Colonic mucosa (tissue), 4 donors: ENCODE data around the gene NNT. TPM values are rescaled to one million over a fixed set of nuclear protein-coding genes. Genes with fewer than 3 reads are reported as not detected.

Source experiments
- DNase-seq: peaks from one replicate; pipeline ENCODE4 v3.0.0-alpha.2; 2020
- H3K27ac ChIP-seq: fragments of 200-600 bp; one replicate; pipeline ENCODE4 v1.8.0; 2021
- H3K27me3 ChIP-seq: fragments of 200-600 bp; one replicate; pipeline ENCODE4 v1.8.0; 2021
- H3K36me3 ChIP-seq: fragments of 200-600 bp; one replicate; pipeline ENCODE4 v1.8.0; 2021
- H3K4me1 ChIP-seq: fragments of 200-600 bp; one replicate; pipeline ENCODE4 v1.8.0; 2021; ENCODE audit warnings: mild to moderate bottlenecking
- H3K4me3 ChIP-seq: fragments of 200-600 bp; one replicate; pipeline ENCODE4 v1.8.0; 2021
- H3K9ac ChIP-seq, 2 donors: one replicate each; pipeline ENCODE4 v1.7.0; 2013; ENCODE audit warnings: control low read depth in 2 of 2, low read depth in 2 of 2, low read length in 2 of 2
- H3K9me3 ChIP-seq: fragments of 200-600 bp; one replicate; pipeline ENCODE4 v1.8.0; 2021
- CTCF ChIP-seq: fragments of 200-600 bp; IDR thresholded peaks from one replicate; pipeline ENCODE4 v1.8.0; 2022; ENCODE audit warnings: antibody characterized with exemption, mild to moderate bottlenecking
- intact Hi-C: fragments of 100-400 bp; cut with DNase I; formaldehyde crosslinking; loops from one replicate; pipeline ENCODE4 v1.14.1; 2022
- total RNA-seq, 2 donors: library from RNA; stranded (reverse); fragmentation: NEBNext Ultra II Directional in 1 of 2; extraction: Animal tissue kit (Norgen Biotek cat#: 25700) in 1 of 2; gene quantifications; one replicate each; pipeline ENCODE4 v1.2.1, GENCODE V29; 2021
- donor health status: healthy.
- donor health status: DM: no; HTN: no; CAD: no.
- donor health status: DM: no; HTN: no; CAD: no.

NNT gene
- total RNA-seq, 2 donors from 2014 or later: 81.3 to 148 TPM

DNA sequence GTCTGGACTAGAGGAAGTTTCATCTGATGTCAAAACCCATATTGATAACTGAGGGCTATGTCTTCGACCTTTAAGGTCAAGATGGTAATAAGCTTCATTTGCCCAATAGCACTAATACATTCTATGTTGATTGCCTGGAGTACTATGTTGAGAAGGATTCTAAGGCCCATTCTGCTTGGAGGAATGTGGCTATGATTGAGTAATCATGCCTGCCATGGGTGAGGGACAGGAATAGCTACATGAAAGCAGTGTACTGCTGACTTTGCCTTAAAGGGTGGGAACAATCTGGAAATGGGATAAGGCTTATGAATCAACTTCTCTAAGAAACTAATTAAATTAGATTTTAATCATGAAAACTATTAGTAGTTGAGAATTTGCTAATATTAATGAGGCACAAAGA is 13.6 kb downstream of the NNT start:
- Histone ChIP-seq H3K9ac (no peak overlapping the region), H3K27ac (no peak overlapping the region), H3K27me3 (no peaks in the 10 kb centered on the region), H3K36me3 (peaks cover 9% of the 10 kb centered on the region), H3K4me3 (no peak overlapping the region), H3K4me1 (no peaks in the 10 kb centered on the region), H3K9me3 (no peaks in the 10 kb centered on the region)
- intact Hi-C loops: no loop called here
- DNase-seq: no peak
- no peak for TF ChIP-seq CTCF

GRCh38 chr5:43619380-43619779 is 16.4 kb downstream of the NNT start:
- TF ChIP-seq CTCF: no peak
- H3K27ac ChIP-seq: no peak overlapping the region

DNA sequence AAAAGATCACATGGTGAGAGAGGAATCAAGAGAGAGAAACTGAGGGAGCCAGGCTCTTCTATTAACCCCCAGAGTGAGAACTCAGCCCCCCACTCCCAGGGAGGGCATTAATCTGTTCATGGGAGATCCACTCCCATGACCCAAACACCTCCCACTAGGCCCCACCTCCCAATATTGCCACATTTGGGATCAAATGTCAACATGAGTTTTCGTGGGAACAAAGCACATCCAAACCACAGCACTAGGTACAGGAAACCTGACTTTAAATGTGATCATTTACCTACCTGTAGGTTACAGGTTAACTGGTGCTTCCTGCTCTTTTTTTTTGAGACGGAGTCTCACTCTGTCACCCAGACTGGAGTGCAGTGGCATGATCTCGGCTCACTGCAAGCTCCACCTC is 16.9 kb downstream of the NNT start:
- H3K4me1 ChIP-seq: no peaks in the 10 kb centered on the region
- intact Hi-C loops: no loop called here
- no peak overlapping the region for H3K4me3 ChIP-seq
- no peak for DNase-seq
- H3K27ac ChIP-seq: no peak overlapping the region
- H3K36me3 ChIP-seq: peaks cover 4% of the 10 kb centered on the region
- no peaks in the 10 kb centered on the region for H3K27me3 ChIP-seq
- no peak overlapping the region for H3K9ac ChIP-seq
- TF ChIP-seq CTCF: no peak
- H3K9me3 ChIP-seq: no peaks in the 10 kb centered on the region

More at GRCh38 chr5:43619380-43619779, 16.4 kb downstream of the NNT start:
- no peak for DNase-seq
- Histone ChIP-seq H3K9me3 (no peaks in the 10 kb centered on the region), H3K27me3 (no peaks in the 10 kb centered on the region), H3K36me3 (peaks cover 6% of the 10 kb centered on the region), H3K4me1 (no peaks in the 10 kb centered on the region), H3K9ac (no peak overlapping the region), H3K4me3 (no peak overlapping the region)
- intact Hi-C loops: no loop called here

DNA sequence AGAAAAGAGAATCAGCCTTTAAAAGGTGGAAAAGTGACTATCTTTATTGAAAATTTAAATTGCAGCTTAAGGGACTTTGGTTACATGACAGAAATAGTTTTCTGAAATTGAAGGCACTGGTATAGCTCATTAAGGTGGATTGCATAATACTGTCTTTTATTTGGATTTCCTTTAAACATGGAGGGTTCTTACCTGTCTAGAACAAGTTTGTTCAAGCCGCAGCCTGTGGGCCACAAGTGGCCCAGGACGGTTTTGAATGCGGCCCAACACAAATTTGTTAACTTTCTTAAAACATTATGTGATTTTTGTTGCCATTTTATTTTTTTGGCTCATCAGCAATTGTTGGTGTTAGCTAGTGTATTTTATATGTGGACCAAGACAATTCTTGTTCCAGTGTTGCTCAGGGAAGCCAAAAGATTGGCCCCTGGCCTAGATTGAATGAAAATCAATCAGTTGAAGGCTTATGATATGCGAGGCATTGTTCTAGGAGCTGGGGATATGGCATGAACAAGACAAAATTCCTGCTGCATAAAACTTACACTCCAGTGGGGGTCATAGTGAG is 18.0 kb downstream of the NNT start:
- no peak overlapping the region for H3K27ac ChIP-seq
- no peaks in the 10 kb centered on the region for H3K9me3 ChIP-seq
- TF ChIP-seq CTCF: no peak
- H3K4me1 ChIP-seq: no peaks in the 10 kb centered on the region
- H3K4me3 ChIP-seq: no peak overlapping the region
- no peaks in the 10 kb centered on the region for H3K27me3 ChIP-seq
- peaks cover 1% of the 10 kb centered on the region for H3K36me3 ChIP-seq
- intact Hi-C loops: no loop called here
- no peak for DNase-seq
- no peak overlapping the region for H3K9ac ChIP-seq

GRCh38 chr5:43622074-43622473 is 19.1 kb downstream of the NNT start:
- H3K36me3 ChIP-seq: no peaks in the 10 kb centered on the region
- no peaks in the 10 kb centered on the region for H3K9me3 ChIP-seq
- H3K4me1 ChIP-seq: no peaks in the 10 kb centered on the region
- H3K27ac ChIP-seq: no peak overlapping the region
- H3K4me3 ChIP-seq: no peak overlapping the region
- TF ChIP-seq CTCF: no peak
- H3K9ac ChIP-seq: no peak overlapping the region
- intact Hi-C loops: no loop called here
- H3K27me3 ChIP-seq: no peaks in the 10 kb centered on the region
- no peak for DNase-seq
